Anterior cingulate cortex (tissue), 58 donors: Measurements from ENCODE around the gene CREB3L1.
"Not testable (repeated sequence)": the region's sequence is repeated elsewhere in the genome, so short reads cannot be mapped to it uniquely, and the experiment has no call there.

ENCODE experiments used
- DNase-seq, 58 donors: peaks; one replicate each; lab custom pipeline; 2025; lab: John Stamatoyannopoulos, UW

CREB3L1 gene

DNA sequence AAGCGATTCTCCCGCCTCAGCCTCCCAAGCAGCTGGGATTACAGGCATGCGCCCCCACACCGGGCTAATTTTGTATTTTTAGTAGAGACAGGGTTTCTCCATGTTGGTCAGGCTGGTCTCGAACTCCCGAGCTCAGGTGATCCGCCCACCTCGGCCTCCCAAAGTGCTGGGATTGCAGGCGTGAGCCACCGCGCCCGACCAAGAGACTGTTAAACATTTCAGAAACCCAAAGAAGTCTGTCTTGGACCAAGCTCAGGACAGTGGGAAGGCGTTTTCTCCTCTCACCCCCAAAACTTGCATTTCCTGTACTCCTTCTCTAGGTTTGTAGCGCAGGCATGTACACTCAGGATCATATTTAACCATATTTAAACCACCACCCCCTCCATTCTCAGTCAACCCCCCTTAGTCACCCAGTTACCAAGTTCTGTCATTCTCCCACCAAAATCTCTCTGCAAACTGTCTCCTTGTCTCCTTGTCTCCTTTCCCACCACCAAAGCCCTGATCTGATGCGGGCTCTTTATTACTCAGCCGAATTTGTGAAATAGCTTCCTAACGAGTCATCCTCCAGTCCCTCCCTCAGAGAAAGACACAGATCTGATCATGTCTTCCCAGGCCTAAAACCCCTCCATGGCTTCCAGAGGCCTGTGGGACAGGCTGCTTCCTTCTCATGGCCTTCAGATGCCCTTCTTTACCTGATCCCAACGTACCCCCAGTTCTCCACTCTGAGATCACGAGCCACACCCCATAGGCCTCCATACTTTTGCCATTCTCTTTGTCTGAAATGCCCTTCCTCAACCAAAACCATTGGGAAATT, 29.0 kb upstream of the CREB3L1 start:
- DNase-seq, result no peak

- DNase-seq, result peak in 1 of 58 donors; percentile 10
Observed at GRCh38 chr11:46249103-46249937, 28.1 kb upstream of the CREB3L1 start.

GRCh38 chr11:46249938-46250744, 27.3 kb upstream of the CREB3L1 start:
- no peak for DNase-seq

- DNase-seq, result no peak
Observed at GRCh38 chr11:46250745-46251052, 26.8 kb upstream of the CREB3L1 start.

DNA sequence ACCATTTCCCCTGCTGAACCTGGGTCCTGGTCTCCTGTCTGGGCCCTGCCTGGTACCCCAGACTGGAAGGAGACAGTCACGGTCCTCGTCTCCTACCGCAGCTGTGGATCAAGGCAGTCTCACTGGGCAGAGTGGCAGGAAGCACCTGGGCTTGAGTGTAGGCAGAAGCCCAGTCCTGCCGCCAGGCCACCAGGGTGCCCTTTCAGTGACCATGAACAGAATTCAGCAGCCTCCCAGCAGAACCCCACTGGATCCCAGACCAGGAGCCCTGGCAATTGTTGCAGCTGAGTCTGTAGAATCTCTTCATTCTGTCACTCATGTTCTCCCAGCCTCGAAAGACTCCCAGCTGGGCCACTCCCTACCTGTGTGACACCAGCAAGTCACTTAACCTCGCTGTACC, 25.5 kb upstream of the CREB3L1 start:
- no peak for DNase-seq

DNA sequence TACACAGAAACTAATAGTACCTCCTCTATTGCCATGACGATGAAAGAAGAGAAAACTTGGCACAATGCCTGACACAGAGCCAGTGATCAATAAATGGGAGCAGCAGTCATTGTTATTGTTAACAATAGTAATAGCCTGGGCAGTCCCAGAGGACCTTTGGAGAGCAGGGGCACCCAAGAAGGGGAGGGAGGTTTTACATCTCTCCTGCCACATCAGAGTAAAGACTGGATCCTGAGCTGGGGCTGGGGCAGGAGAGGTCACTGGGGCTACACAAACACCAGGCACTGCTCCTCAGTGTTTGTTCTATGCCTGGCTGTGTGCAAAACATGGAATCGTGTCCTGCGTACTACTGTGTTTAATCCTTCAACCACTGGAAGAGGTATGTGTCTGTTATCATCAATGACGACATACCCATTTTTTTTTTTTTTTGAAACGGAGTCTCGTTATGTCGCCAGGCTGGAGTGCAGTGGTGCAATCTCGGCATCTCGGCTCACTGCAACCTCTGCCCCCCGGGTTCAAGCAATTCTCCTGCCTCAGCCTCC, 25.0 kb upstream of the CREB3L1 start:
- DNase-seq, result no peak

DNA sequence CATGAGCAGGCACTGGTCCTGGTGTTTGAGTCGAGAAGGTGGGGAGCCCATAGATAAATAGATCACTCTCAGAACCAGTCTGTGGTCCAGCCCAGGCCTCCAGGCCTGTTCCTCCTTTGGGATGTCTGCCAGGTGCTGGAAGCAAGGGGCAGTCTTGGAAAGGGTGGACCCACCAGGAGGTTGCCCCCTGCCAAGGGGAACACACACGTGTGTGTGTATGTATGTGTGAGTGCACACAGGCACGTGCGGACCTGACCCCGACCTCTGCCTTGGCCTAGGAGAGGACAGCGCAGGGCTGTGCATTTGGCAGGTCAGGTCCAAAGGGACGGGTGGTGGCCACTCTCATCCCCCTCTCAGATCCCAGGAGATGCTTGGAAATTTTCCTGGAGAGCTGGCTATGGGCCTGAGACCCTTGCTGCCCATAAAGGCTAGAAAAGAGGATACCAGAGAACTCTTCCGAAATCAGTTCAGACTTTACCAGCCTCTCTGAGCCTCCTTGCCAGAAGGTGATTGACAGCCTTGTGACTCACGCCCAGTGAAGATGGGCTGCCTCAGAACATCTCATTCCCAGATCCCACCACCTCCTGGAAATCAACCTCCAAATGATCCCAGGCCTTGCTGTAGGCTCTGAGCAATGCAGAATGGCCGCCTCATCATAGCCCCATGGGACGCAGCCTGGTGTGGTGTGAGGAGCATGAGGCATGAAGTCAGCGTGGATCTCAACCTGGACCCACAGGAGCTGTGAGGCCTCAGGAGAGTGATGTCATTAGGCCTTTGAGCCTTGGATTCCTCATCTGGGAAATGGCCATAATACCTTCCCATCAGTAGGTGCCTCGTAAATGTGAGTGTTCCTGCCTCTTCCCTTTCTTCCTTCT, 24.0 kb upstream of the CREB3L1 start:
- DNase-seq, result no peak

GRCh38 chr11:46254133-46254491, 23.4 kb upstream of the CREB3L1 start:
- DNase-seq, result no peak

DNA sequence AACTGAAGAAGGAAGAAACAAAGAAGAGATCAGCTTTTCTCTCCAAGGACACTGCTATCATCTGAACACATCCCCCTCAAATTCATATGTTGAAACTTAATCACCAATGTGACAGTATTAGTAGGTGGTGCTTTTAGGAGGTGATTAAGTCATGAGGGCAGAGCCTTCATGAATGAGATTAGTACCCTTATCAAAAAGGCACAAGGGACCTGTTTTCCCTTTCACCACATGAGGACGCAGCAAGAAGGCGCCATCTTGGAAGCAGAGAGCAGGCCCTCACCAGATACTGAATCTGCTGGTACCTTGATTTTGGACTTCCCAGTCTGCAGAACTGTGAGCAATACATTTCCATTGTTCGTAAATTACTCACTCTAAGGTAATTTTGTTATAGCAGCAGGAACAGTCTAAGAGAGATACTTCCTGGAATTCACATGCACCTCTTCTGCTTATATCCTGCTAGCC, 20.9 kb upstream of the CREB3L1 start:
- DNase-seq, result no peak

DNA sequence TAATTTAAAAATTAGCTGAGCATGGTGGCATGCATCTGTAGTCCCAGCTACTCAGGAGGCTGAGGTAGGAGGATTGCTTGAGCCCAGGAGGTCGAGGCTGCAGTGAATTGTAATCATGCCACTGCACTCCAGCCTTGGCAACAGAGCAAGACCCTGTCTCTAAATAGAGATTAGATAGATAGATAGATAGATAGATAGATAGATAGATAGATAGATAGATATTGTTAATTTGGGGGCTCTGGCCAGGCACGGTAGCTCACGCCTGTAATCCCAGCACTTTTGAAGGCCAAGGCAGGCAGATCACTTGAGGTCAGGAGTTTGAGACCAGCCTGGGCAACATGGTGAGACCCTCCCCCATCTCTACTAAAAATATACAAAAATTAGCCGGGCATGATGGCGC, 18.1 kb upstream of the CREB3L1 start:
- DNase-seq, result not testable (repeated sequence)

GRCh38 chr11:46259971-46260560, 17.4 kb upstream of the CREB3L1 start:
- no peak for DNase-seq

GRCh38 chr11:46263120-46263519, 14.3 kb upstream of the CREB3L1 start:
- no peak for DNase-seq

- no peak for DNase-seq
Observed at GRCh38 chr11:46264030-46264429, 13.4 kb upstream of the CREB3L1 start.

DNA sequence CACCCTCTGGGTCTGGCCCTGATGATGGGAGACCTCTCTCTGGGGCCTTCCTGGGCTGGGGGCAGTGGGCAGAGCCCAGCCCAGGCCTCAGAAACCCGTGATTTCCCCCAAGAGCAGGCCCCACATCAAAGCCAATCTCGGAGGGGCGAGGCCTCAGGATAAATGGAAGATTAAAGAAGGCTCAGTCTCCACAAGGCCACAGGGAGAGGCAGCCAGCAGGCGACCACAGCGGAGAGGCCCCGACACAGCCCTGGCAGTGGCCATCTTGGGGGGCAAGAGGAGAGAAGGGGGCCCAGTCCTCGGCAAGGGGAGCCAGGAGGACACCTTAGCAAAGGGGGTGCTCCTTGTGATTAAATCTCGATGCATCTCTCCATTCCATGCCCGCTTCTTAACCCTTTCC, 12.5 kb upstream of the CREB3L1 start:
- DNase-seq, result no peak

DNA sequence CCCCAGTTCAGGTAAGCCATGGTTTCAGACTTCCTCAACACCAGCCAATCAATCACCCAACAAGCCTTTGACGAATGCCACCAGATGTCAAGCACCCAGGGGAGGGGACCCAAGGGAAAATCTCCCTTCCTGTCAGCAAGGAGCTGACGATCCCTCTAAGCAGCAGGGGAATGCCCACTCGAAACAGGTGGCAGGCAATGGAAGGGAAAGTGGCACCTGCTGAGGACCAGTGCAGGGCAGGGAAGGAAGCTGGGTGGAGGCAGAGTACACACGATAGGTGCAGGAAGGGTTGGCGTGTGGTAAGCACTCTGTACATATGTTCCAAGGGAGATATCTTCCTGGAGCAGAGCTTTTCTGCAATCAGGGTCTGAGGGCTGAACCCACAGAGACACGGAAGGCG, 11.7 kb upstream of the CREB3L1 start:
- no peak for DNase-seq

DNA sequence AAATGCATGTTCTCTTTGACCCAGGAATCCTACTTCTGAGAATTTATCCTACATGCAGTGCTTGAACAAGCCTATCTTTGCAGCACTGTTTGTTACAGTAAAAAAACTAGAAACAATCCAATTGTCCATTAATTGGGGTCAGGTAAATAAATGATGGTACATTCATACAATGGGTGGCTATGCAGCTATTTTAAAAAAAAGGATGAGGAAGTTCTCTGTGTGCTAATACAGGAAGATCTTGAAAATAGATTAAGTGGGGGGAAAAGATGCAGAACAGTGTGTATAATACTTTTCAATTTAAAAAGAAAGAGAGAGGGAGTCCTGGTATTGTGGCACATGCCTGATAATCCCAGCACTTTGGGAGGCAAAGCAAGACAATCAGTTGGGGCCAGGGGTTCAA, 9.5 kb upstream of the CREB3L1 start:
- no peak for DNase-seq

- no peak for DNase-seq
Observed at GRCh38 chr11:46270684-46271083, 6.8 kb upstream of the CREB3L1 start.

DNA sequence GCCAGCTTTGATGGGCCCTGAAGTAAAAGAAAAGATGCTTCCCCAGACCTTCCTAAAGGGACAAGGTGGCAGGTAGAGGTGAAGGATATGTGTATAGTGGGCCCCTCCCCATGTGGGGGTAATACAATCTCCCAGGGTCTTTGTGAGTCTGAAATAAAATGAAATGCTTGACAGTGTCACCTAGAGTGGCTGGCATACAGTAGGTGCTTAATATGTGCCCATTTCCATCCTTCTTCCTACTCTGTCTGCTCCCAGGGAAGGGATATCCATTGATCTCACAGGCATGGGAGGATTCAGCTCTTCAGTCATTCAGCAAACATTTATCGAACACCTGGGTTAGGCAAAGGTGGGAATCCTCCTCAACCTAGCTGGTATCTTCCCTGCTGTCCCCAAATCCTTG, 6.1 kb upstream of the CREB3L1 start:
- DNase-seq, result no peak
